HepG2 (cell line): ENCODE data around the gene AEBP1. TPM values are rescaled to one million over a fixed set of nuclear protein-coding genes. Genes with fewer than 3 reads are reported as not detected.

Source experiments
- BCL3 ChIP-seq: sonication (generic); formaldehyde crosslinking; IDR thresholded peaks from 2 replicates; pipeline ENCODE4 v1.5.1; 2020; ENCODE audit warnings: mild to moderate bottlenecking, missing genetic modification reagents, moderate library complexity
- CEBPG ChIP-seq: IDR thresholded peaks from 2 replicates; pipeline ENCODE4 v1.6.1; 2016
- ELF1 ChIP-seq: sonication (generic); formaldehyde crosslinking; IDR thresholded peaks from 2 replicates; pipeline ENCODE4 v1.4.0; 2020; ENCODE audit warnings: missing genetic modification reagents
- ESRRA ChIP-seq: sonication (generic); formaldehyde crosslinking; IDR thresholded peaks from 2 replicates; pipeline ENCODE4 v1.5.1; 2020; ENCODE audit warnings: mild to moderate bottlenecking, low read depth, missing genetic modification reagents
- GTF2F1 ChIP-seq: fragments of 150-350 bp; IDR thresholded peaks from 2 replicates; pipeline ENCODE4 v1.6.1; 2014; ENCODE audit warnings: low read length
- KDM1A ChIP-seq: IDR thresholded peaks from 2 replicates; pipeline ENCODE4 v1.6.1; 2016; ENCODE audit warnings: missing compliant biosample characterization
- LCORL ChIP-seq, 2 experiments: fragments of 450-650 bp in 1 of 2; sonication (generic) in 1 of 2; formaldehyde crosslinking in 1 of 2; IDR thresholded peaks; 2 replicates each; pipeline versions ENCODE4 v1.5.0 to v1.6.1; 2017 to 2020; ENCODE audit warnings: antibody characterized with exemption in 1 of 2, missing genetic modification reagents in 1 of 2
- MED13 ChIP-seq: sonication (generic); formaldehyde crosslinking; IDR thresholded peaks from 2 replicates; pipeline ENCODE4 v1.5.0; 2020; ENCODE audit warnings: missing genetic modification reagents
- NAIF1 ChIP-seq: sonication (generic); formaldehyde crosslinking; IDR thresholded peaks from 2 replicates; pipeline ENCODE4 v1.5.0; 2020; ENCODE audit warnings: mild to moderate bottlenecking, missing genetic modification reagents, borderline replicate concordance
- NBN ChIP-seq: fragments of 450-650 bp; conservative IDR thresholded peaks from 2 replicates; pipeline ENCODE4 v1.6.1; 2017
- NFYB ChIP-seq: sonication (generic); formaldehyde crosslinking; IDR thresholded peaks from 2 replicates; pipeline ENCODE4 v1.4.0; 2020; ENCODE audit warnings: missing genetic modification reagents
- NFYC ChIP-seq: IDR thresholded peaks from 2 replicates; pipeline ENCODE4 v1.6.1; 2016; ENCODE audit warnings: missing genetic modification reagents, missing compliant biosample characterization
- ONECUT2 ChIP-seq: sonication (generic); formaldehyde crosslinking; IDR thresholded peaks from 2 replicates; pipeline ENCODE4 v1.4.0; 2020; ENCODE audit warnings: missing genetic modification reagents
- SATB2 ChIP-seq: sonication (generic); formaldehyde crosslinking; IDR thresholded peaks from 2 replicates; pipeline ENCODE4 v1.5.0; 2020; ENCODE audit warnings: missing genetic modification reagents
- SMAD3 ChIP-seq: sonication (generic); formaldehyde crosslinking; IDR thresholded peaks from 2 replicates; pipeline ENCODE4 v1.4.0; 2020; ENCODE audit warnings: missing genetic modification reagents
- THAP8 ChIP-seq: sonication (generic); formaldehyde crosslinking; IDR thresholded peaks from 2 replicates; pipeline ENCODE4 v1.5.1; 2020; ENCODE audit warnings: missing genetic modification reagents, mild to moderate bottlenecking, borderline replicate concordance
- TMF1 ChIP-seq: sonication (generic); formaldehyde crosslinking; IDR thresholded peaks from 2 replicates; pipeline ENCODE4 v1.8.1; 2022; ENCODE audit warnings: low read depth, missing genetic modification reagents
- ZBTB25 ChIP-seq: IDR thresholded peaks from 2 replicates; pipeline ENCODE4 v1.6.1; 2018; ENCODE audit warnings: missing genetic modification reagents
- ZBTB7B ChIP-seq: sonication (generic); formaldehyde crosslinking; IDR thresholded peaks from 2 replicates; pipeline ENCODE4 v1.4.0; 2020; ENCODE audit warnings: missing genetic modification reagents
- ZFY ChIP-seq: sonication (generic); formaldehyde crosslinking; IDR thresholded peaks from 2 replicates; pipeline ENCODE4 v1.4.0; 2020; ENCODE audit warnings: missing genetic modification reagents
- ZNF235 ChIP-seq: sonication (generic); formaldehyde crosslinking; IDR thresholded peaks from 2 replicates; pipeline ENCODE4 v1.8.1; 2023; ENCODE audit warnings: mild to moderate bottlenecking, missing genetic modification reagents, borderline replicate concordance
- ZNF646 ChIP-seq: sonication (generic); formaldehyde crosslinking; IDR thresholded peaks from 2 replicates; pipeline ENCODE4 v1.9.0; 2021; ENCODE audit warnings: mild to moderate bottlenecking, missing genetic modification reagents
- ZNF777 ChIP-seq: sonication (generic); formaldehyde crosslinking; IDR thresholded peaks from 2 replicates; pipeline ENCODE4 v1.4.0; 2020; ENCODE audit warnings: missing genetic modification reagents
- ZNF792 ChIP-seq: IDR thresholded peaks from 2 replicates; pipeline ENCODE4 v1.6.1; 2016
- polyA plus RNA-seq, 8 experiments: library from polyadenylated mRNA; depleted of rRNA in 3 of 8; stranded (reverse) in 7 of 8; unstranded in 1 of 8; fragments of >200 nt; fragmentation: Illumina TruSeq in 4 of 8; extraction: Trizol in 4 of 8; gene quantifications; 2 replicates each; pipeline versions ENCODE4 v1.2.1 to v1.2.3, GENCODE V29; 2011 to 2016; ENCODE audit warnings: low read depth in 4 of 8, missing spikeins in 1 of 8, mixed read lengths in 1 of 8; ENCODE audit not compliant: insufficient read depth in 1 of 8
- total RNA-seq, 5 experiments: library from RNA; depleted of rRNA; stranded (reverse); fragments of >200 nt; fragmentation: Illumina TruSeq; extraction: Trizol; gene quantifications; 2 replicates each; pipeline ENCODE4 v1.2.3, GENCODE V29; 2016; ENCODE audit warnings: low read depth in 1 of 5

The AEBP1 gene
- total and polyA plus RNA-seq, 2 of the 13 experiments (the other 11 are each of a cell fraction or from before 2014, with no cell fraction given) = 0.22 to 0.55 TPM

- TF ChIP-seq ZNF777 = no peak; the same call in 1 of the 2 replicates
- TF ChIP-seq THAP8 (CRISPR knock-in tag) = no peak
- no peak for TF ChIP-seq ZFY (CRISPR knock-in tag)
- TF ChIP-seq GTF2F1 = no peak
- TF ChIP-seq ZBTB25 (CRISPR knock-in tag) = no peak
- TF ChIP-seq SATB2 = no peak
- TF ChIP-seq ZBTB7B (CRISPR knock-in tag) = 0 out of 2 replicates have a peak, but pooled peaks have one; percentile 45
- TF ChIP-seq KDM1A (CRISPR knock-in tag) = no peak
- no peak for TF ChIP-seq TMF1
- TF ChIP-seq CEBPG = no peak
- TF ChIP-seq ELF1 (CRISPR knock-in tag) = peak; percentile 44; the same call in 1 of the 2 replicates
- no peak for TF ChIP-seq MED13 (CRISPR knock-in tag)
- TF ChIP-seq NBN = no peak
- peak; percentile 90 for TF ChIP-seq NFYB (CRISPR knock-in tag)
- TF ChIP-seq ESRRA (CRISPR knock-in tag) = no peak
- no peak for TF ChIP-seq ZNF646
- TF ChIP-seq ZNF235 (CRISPR knock-in tag) = no peak
- no peak for TF ChIP-seq BCL3
- TF ChIP-seq ZNF792 (CRISPR knock-in tag) = no peak
- TF ChIP-seq SMAD3 (CRISPR knock-in tag) = 0 out of 2 replicates have a peak, but pooled peaks have one; percentile 10
- TF ChIP-seq NFYC = peak; percentile 84
- TF ChIP-seq ONECUT2 (CRISPR knock-in tag) = no peak
- no peak for TF ChIP-seq NAIF1 (CRISPR knock-in tag)
- TF ChIP-seq LCORL (IDR thresholded peaks at IDR 0.05) = no peak
- peak; percentile 35; the same call in 1 of the 2 replicates for TF ChIP-seq LCORL (CRISPR knock-in tag; IDR thresholded peaks at IDR 0.05)
These were observed 21.5 kb upstream of the AEBP1 start (continued) for GRCh38 chr7:44082541-44083207.
